Activated T-cell treated with anti-CD3 and anti-CD28 coated beads, Interleukin-2, amount 50 U/mL, for 4 hours (primary cell): ENCODE results near the gene AMY1B. TPM values are rescaled to one million over a fixed set of nuclear protein-coding genes. Genes with fewer than 3 reads are reported as not detected.
"Not testable (repeated sequence)": the region's sequence is repeated elsewhere in the genome, so short reads cannot be mapped to it uniquely, and the experiment has no call there.

Experiments used
- ATAC-seq, 2 donors: fragments of 200-7000 bp; cut with Tn5 transposase; one replicate each; pipeline ENCODE4 v1.10.0; 2021
- DNase-seq: peaks from one replicate; pipeline ENCODE4 v3.0.0-alpha.2; 2020
- H3K27me3 Mint-ChIP-seq: one replicate; pipeline ENCODE4 v1.8.0; 2021; ENCODE audit warnings: low read depth, mixed read lengths
- H3K36me3 Mint-ChIP-seq: one replicate; pipeline ENCODE4 v1.8.0; 2022; ENCODE audit warnings: mixed read lengths; ENCODE audit not compliant: insufficient read depth
- H3K4me1 Mint-ChIP-seq: one replicate; pipeline ENCODE4 v1.8.0; 2021; ENCODE audit warnings: low read depth, mixed read lengths
- H3K4me3 Mint-ChIP-seq: one replicate; pipeline ENCODE4 v1.8.0; 2021; ENCODE audit warnings: mild to moderate bottlenecking, moderate library complexity, mixed read lengths
- H3K9me3 Mint-ChIP-seq: one replicate; pipeline ENCODE4 v1.8.0; 2021; ENCODE audit warnings: mixed read lengths
- total RNA-seq, 3 donors: library from RNA; stranded (reverse); gene quantifications; one replicate each; pipeline ENCODE4 v1.2.1, GENCODE V29; 2021

AMY1B gene
- not detected for total RNA-seq

- H3K9me3 Mint-ChIP-seq, H3K27me3 Mint-ChIP-seq, ATAC-seq, H3K4me1 Mint-ChIP-seq, DNase-seq, H3K36me3 Mint-ChIP-seq, H3K4me3 Mint-ChIP-seq: not testable (repeated sequence)
Observed at GRCh38 chr1:103696110-103696509, at the start of gene AMY1B. Gene AMY1B, minus strand, starts transcription at chr1:103696210. Its CDS starts 571 bp downstream, at chr1:103695639.

- H3K4me1 Mint-ChIP-seq, H3K4me3 Mint-ChIP-seq, H3K36me3 Mint-ChIP-seq, ATAC-seq, H3K27me3 Mint-ChIP-seq, H3K9me3 Mint-ChIP-seq, DNase-seq: not testable (repeated sequence)
Observed at GRCh38 chr1:103745040-103745439, 49.0 kb upstream of the AMY1B start.

DNA sequence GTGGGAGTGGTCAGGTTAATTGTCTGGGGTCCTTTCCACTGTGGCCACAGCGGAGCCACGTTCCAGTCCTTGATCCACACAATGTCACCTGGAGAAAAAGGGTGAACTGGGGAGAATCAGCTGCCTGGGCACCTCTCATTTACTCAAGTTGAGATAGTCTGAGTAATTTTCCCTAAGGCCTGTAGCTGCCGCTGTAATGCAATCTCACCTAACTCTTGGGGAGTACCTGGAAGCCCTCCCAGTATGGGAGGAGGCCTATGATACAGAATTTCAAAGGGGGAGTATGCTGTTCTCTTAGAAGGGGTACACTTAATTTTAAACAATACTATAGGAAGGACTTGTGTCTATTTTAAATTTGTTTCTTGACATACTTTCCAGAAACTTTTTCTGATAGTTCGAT is 48.4 kb upstream of the AMY1B start:
- H3K9me3 Mint-ChIP-seq, H3K4me1 Mint-ChIP-seq, H3K27me3 Mint-ChIP-seq, ATAC-seq, H3K4me3 Mint-ChIP-seq, DNase-seq, H3K36me3 Mint-ChIP-seq: not testable (repeated sequence)

GRCh38 chr1:103738031-103738430 is 42.0 kb upstream of the AMY1B start:
- H3K4me1 Mint-ChIP-seq, H3K27me3 Mint-ChIP-seq, DNase-seq, ATAC-seq, H3K36me3 Mint-ChIP-seq, H3K4me3 Mint-ChIP-seq, H3K9me3 Mint-ChIP-seq: not testable (repeated sequence)

GRCh38 chr1:103735334-103735733 is 39.3 kb upstream of the AMY1B start:
- not testable (repeated sequence) for H3K9me3 Mint-ChIP-seq, H3K36me3 Mint-ChIP-seq, H3K27me3 Mint-ChIP-seq, H3K4me3 Mint-ChIP-seq, ATAC-seq, H3K4me1 Mint-ChIP-seq, DNase-seq

GRCh38 chr1:103721473-103721872 is 25.5 kb upstream of the AMY1B start:
- not testable (repeated sequence) for H3K9me3 Mint-ChIP-seq, H3K4me1 Mint-ChIP-seq, DNase-seq, H3K27me3 Mint-ChIP-seq, H3K36me3 Mint-ChIP-seq, H3K4me3 Mint-ChIP-seq, ATAC-seq

- not testable (repeated sequence) for H3K4me3 Mint-ChIP-seq, DNase-seq, H3K27me3 Mint-ChIP-seq, ATAC-seq, H3K9me3 Mint-ChIP-seq, H3K4me1 Mint-ChIP-seq, H3K36me3 Mint-ChIP-seq
Observed at GRCh38 chr1:103717404-103717803, 21.4 kb upstream of the AMY1B start.

GRCh38 chr1:103710381-103710780 is 14.4 kb upstream of the AMY1B start:
- ATAC-seq, H3K9me3 Mint-ChIP-seq, H3K4me1 Mint-ChIP-seq, H3K36me3 Mint-ChIP-seq, DNase-seq, H3K27me3 Mint-ChIP-seq, H3K4me3 Mint-ChIP-seq: not testable (repeated sequence)

GRCh38 chr1:103707670-103708069 is 11.7 kb upstream of the AMY1B start:
- not testable (repeated sequence) for H3K27me3 Mint-ChIP-seq, H3K36me3 Mint-ChIP-seq, H3K4me1 Mint-ChIP-seq, ATAC-seq, H3K9me3 Mint-ChIP-seq, H3K4me3 Mint-ChIP-seq, DNase-seq

- not testable (repeated sequence) for H3K4me1 Mint-ChIP-seq, H3K36me3 Mint-ChIP-seq, H3K27me3 Mint-ChIP-seq, DNase-seq, H3K4me3 Mint-ChIP-seq, ATAC-seq, H3K9me3 Mint-ChIP-seq
Observed at GRCh38 chr1:103701256-103701655, 5.2 kb upstream of the AMY1B start.

DNA sequence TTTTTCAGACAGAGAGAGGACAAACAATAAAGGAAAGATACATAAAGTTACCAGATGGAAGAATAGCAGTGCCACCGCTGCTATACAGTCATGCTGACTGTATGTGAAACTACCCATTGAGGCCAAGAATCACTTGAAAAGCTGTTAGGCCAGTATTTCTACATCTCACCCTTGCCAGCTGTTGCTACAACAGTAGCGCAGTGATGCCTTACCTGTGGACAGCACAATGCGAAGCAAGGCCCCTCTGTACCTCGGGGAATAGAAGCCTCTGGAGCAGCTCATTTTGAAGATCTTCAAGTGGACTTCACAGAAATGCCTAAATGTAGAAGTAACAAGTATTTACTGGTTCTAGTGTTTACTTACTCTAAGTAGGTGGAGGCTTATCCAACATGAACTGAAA is 4.7 kb upstream of the AMY1B start:
- DNase-seq, ATAC-seq, H3K4me1 Mint-ChIP-seq, H3K9me3 Mint-ChIP-seq, H3K27me3 Mint-ChIP-seq, H3K4me3 Mint-ChIP-seq, H3K36me3 Mint-ChIP-seq: not testable (repeated sequence)

- not testable (repeated sequence) for DNase-seq, H3K27me3 Mint-ChIP-seq, H3K4me3 Mint-ChIP-seq, H3K9me3 Mint-ChIP-seq, ATAC-seq, H3K4me1 Mint-ChIP-seq, H3K36me3 Mint-ChIP-seq
Observed at GRCh38 chr1:103697430-103697829, 1.4 kb upstream of the AMY1B start.

GRCh38 chr1:103676335-103676734 is 19.7 kb downstream of the AMY1B start:
- not testable (repeated sequence) for H3K4me3 Mint-ChIP-seq, H3K9me3 Mint-ChIP-seq, H3K4me1 Mint-ChIP-seq, H3K36me3 Mint-ChIP-seq, ATAC-seq, DNase-seq, H3K27me3 Mint-ChIP-seq

DNA sequence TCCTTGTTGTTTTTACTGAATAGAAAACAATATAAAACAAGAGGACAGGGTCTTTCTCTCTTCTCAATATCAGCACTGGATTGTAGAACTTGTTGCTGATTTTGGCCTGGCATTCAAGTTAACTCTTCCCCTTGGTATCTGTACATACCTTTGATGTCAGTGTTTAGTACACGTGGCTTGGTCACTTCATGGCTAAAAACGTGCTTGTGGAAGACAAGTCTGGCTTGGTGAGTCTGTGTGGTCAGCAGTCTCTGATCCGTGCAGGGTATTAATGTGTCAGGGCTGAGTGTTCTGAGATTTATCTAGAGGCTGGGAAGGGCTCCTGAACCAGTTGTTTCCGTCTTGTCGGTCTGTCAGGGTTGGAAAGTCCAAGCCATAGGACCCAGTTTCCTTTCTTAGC is 40.5 kb downstream of the AMY1B start, which contains the start of gene AMY1A:
TSS of gene AMY1A (plus strand) at position 301 of the 400 bp plus-strand sequence. CDS start 571 bp downstream, outside the sequence.
- not testable (repeated sequence) for H3K4me3 Mint-ChIP-seq, ATAC-seq

DNA sequence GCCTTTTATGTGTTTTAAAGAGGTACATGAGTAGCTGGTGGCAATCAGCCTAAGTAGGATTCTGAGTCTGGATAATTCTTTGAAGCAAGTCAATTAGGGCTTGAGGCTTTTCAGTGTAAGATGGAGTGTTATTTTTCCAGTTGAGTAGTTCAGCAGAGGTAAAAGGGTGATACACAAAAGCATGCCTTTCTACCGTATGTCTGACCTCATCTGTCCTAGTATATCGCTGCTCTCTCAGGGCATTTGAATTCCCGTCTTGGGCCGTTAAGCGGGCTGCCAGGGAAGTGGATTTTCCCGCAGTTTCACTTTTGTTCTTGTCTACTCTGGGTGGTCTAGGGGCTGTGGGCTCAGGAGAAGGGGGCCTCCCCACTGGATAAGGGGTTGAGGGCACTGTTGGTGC is 41.9 kb downstream of the AMY1B start:
- not testable (repeated sequence) for H3K9me3 Mint-ChIP-seq, H3K4me1 Mint-ChIP-seq, H3K4me3 Mint-ChIP-seq, H3K27me3 Mint-ChIP-seq, H3K36me3 Mint-ChIP-seq, DNase-seq, ATAC-seq

More for the DNA sequence above, 40.5 kb downstream of the AMY1B start, which contains the start of gene AMY1A:
- DNase-seq, H3K27me3 Mint-ChIP-seq, H3K36me3 Mint-ChIP-seq, H3K9me3 Mint-ChIP-seq, H3K4me1 Mint-ChIP-seq: not testable (repeated sequence)

DNA sequence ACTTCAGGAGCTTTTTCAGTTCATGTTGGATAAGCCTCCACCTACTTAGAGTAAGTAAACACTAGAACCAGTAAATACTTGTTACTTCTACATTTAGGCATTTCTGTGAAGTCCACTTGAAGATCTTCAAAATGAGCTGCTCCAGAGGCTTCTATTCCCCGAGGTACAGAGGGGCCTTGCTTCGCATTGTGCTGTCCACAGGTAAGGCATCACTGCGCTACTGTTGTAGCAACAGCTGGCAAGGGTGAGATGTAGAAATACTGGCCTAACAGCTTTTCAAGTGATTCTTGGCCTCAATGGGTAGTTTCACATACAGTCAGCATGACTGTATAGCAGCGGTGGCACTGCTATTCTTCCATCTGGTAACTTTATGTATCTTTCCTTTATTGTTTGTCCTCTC is 45.1 kb downstream of the AMY1B start:
- not testable (repeated sequence) for DNase-seq, H3K4me3 Mint-ChIP-seq, H3K9me3 Mint-ChIP-seq, ATAC-seq, H3K4me1 Mint-ChIP-seq, H3K27me3 Mint-ChIP-seq, H3K36me3 Mint-ChIP-seq
